ENCODE data around the gene PIK3C2A. TPM values are rescaled to one million over a fixed set of nuclear protein-coding genes. Genes with fewer than 3 reads are reported as not detected.
A peak's percentile ranks its signal among the peaks of the same experiment; 100 is the strongest.
"Not testable (repeated sequence)": the region's sequence is repeated elsewhere in the genome, so short reads cannot be mapped to it uniquely, and the experiment has no call there.

The PIK3C2A gene
- total and polyA plus RNA-seq, 2 experiments from 2014 or later = 20.7 to 54.6 TPM

- Histone ChIP-seq H3K9me3 (ENCODE audit: low read depth) (no peaks in the 10 kb centered on the region), H3K4me3 (no peak overlapping the region), H3K27ac (no peak overlapping the region), H3K27me3 (no peaks in the 10 kb centered on the region), H3K4me1 (ENCODE audit: low read depth) (no peaks in the 10 kb centered on the region), H3K36me3 (no peaks in the 10 kb centered on the region)
- no peak for DNase-seq (ENCODE audit: low read depth in 1 of 2, low spot score in 1 of 2)
- no peak for TF ChIP-seq CTCF (IDR thresholded peaks at IDR 0.05; ENCODE audit: low read depth, low read length)
These were observed 25.3 kb upstream of the PIK3C2A start for GRCh38 chr11:17233101-17233500.

DNA sequence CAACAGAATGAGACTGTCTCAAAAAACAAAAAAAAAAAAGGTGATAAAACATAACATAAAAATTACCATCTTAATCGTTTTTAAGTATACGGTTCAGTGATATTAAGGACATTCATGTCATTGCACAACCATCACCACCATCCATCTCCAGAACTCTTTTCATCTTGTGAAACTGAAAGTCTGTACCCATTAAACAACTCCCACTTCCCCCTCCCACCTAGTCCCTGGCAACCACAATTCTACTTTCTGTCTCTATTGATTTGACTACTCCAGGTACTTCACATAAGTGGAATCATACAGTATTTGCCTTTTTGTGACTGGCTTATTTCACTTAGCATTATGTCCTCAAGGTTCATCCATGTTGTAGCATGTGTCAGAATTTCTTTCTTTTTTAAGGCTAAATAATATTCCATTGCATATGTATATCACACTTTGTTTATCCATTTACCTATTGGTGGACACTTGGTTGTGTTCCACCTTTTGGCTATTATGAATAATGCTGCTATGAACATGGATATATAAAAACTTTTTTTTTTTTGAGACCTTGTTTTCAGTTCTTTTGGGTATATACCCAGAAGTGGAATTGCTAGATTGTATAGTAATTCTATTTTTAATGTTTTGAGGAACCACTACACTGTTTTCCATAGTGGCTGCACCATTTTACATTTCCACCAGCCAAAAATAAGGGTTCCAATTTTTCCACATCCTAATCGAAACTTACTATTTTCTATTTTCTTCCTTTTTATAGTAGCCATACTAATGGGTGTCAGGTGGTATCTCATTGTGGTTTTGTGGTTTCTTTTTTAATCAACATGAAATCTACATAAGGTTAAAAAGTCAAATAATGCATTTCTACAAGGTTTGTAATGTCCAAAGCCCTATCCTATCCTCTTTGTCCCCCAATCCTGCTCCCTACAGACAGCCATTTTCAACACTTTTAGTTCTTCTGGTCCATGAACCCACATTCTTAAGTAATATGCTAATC, 23.4 kb upstream of the PIK3C2A start:
- Histone ChIP-seq H3K9me3 (ENCODE audit: low read depth) (no peaks in the 10 kb centered on the region), H3K27me3 (no peaks in the 10 kb centered on the region), H3K36me3 (no peaks in the 10 kb centered on the region), H3K4me3 (no peak overlapping the region), H3K4me1 (ENCODE audit: low read depth) (no peaks in the 10 kb centered on the region), H3K27ac (no peak overlapping the region)
- no peak for DNase-seq (ENCODE audit: low read depth in 1 of 2, low spot score in 1 of 2)
- TF ChIP-seq CTCF (IDR thresholded peaks at IDR 0.05; ENCODE audit: low read depth, low read length) = no peak

DNA sequence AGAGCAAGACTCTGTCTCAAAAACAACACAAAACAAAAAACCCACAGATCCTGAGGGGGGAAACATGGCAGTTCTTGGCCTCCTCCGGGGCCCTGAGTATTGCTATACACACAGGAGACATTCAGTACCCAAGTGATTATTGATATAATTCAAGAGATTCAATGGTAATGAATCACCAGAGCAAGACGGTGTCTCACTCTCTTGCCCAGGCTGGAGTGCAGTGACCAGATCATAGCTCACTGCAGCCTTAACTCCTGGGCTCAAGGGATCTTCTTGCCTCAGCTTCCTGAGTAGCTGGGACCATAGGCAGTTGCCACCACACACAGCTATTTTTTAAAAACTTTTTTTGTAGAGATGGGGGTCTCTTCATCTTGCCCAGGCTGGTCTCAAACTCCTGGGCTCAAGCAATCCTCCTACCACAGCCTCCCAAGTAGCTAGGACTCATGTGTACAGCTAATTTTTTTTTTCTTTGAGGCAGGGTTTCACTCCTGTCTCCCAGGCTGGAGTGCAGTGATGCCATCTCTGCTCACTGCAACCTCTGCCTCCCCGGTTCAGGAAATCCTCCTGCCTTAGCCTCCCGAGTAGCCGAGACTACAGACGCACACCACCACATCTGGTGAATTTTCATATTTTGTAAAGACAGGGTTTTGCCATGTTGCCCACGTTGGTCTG, 21.8 kb upstream of the PIK3C2A start:
- no peaks in the 10 kb centered on the region for H3K36me3 ChIP-seq
- H3K27me3 ChIP-seq = no peaks in the 10 kb centered on the region
- no peaks in the 10 kb centered on the region for H3K4me1 ChIP-seq (ENCODE audit: low read depth)
- TF ChIP-seq CTCF (IDR thresholded peaks at IDR 0.05; ENCODE audit: low read depth, low read length) = no peak
- H3K4me3 ChIP-seq = no peak overlapping the region
- no peak overlapping the region for H3K27ac ChIP-seq
- no peak for DNase-seq (ENCODE audit: low read depth in 1 of 2, low spot score in 1 of 2)
- no peaks in the 10 kb centered on the region for H3K9me3 ChIP-seq (ENCODE audit: low read depth)

DNA sequence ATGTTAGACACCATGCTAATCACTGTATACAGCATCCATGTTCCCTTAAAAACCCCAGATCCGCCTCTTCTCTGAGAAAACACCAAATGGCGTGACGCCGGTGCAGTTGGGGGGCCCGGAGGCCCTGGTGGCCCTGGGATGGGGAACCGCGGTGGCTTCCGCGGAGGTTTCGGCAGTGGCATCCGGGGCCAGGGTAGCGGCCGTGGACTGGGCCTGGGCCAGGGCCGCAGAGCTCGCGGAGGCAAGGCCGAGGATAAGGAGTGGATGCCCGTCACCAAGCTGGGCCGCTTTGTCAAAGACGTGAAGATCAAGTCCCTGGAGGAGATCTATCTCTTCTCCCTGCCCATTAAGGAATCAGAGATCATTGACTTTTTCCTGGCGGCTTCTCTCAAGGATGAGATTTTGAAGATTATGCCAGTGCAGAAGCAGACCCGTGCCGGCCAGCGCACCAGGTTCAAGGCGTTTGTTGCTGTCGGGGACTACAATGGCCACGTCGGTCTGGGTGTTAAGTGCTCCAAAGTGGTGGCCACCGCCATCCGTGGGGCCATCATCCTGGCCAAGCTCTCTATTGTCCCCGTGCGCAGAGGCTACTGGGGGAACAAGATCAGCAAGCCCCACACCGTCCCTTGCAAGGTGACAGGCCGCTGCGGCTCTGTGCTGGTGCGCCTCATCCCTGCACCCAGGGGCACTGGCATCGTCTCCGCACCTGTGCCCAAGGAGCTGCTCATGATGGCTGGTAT, 20.6 kb upstream of the PIK3C2A start:
- H3K36me3 ChIP-seq; H3K4me3 ChIP-seq; H3K4me1 ChIP-seq (ENCODE audit: low read depth); H3K9me3 ChIP-seq (ENCODE audit: low read depth); DNase-seq (ENCODE audit: low read depth in 1 of 2, low spot score in 1 of 2); H3K27me3 ChIP-seq; H3K27ac ChIP-seq: not testable (repeated sequence)

GRCh38 chr11:17224727-17225126, 16.9 kb upstream of the PIK3C2A start:
- no peak for TF ChIP-seq CTCF (IDR thresholded peaks at IDR 0.05; ENCODE audit: low read depth, low read length)
- Histone ChIP-seq H3K4me1 (ENCODE audit: low read depth) (no peaks in the 10 kb centered on the region), H3K36me3 (no peaks in the 10 kb centered on the region), H3K4me3 (no peak overlapping the region), H3K9me3 (ENCODE audit: low read depth) (no peaks in the 10 kb centered on the region), H3K27ac (no peak overlapping the region), H3K27me3 (no peaks in the 10 kb centered on the region)
- peak in 1 of 2 donors; percentile 55 for DNase-seq (ENCODE audit: low read depth in 1 of 2, low spot score in 1 of 2)

Measured in cardiac muscle cell (in vitro differentiated cells and primary cell).